ENCODE data around the gene CNPY2. TPM values are rescaled to one million over a fixed set of nuclear protein-coding genes. Genes with fewer than 3 reads are reported as not detected.
A peak's percentile ranks its signal among the peaks of the same experiment; 100 is the strongest.

CNPY2 gene
- total and polyA plus RNA-seq, 4 experiments from 2014 or later = 93.5 to 184 (median 135) TPM

GRCh38 chr12:56299308-56299852 is 16.4 kb downstream of the CNPY2 start:
- Histone ChIP-seq H3K36me3 (ENCODE audit: insufficient read depth, low read length) (peaks cover 4% of the 10 kb centered on the region), H3K9me3 (ENCODE audit: control insufficient read depth in 1 of 2, low read length in 2 of 2) (no peaks in the 10 kb centered on the region), H3K27ac (ENCODE audit: low read depth, low read length) (peak overlapping the region; percentile 99), H3K4me1 (ENCODE audit: insufficient read depth, low read length) (peaks cover 57% of the 10 kb centered on the region), H3K4me3 (ENCODE audit: low read length in 2 of 2) (peak overlapping the region; percentile 79 to 83), H3K27me3 (ENCODE audit: insufficient read depth, low read length) (no peaks in the 10 kb centered on the region)
- intact Hi-C loops (cut with micrococcal nuclease) = loop anchor here (1.0 kb wide), 1 partner anchor 8 kb away; no protein-coding TSS in a partner anchor
- H3K4me1 Mint-ChIP-seq = peaks cover 31 to 67% (median 52%) of the 10 kb centered on the region in 4 donors
- ChIA-PET CTCF (ENCODE audit: partially characterized antibody) (interaction anchor here (1.3 to 1.6 kb wide), 4 partner anchors 17 to 165 kb away, joined by 4 to 6 read pairs (median 6); partner anchors contain the start of genes CNPY2, RNF41 and STAT2), POLR2A (ENCODE audit: partially characterized antibody) (interaction anchor here (0.6 to 2.8 kb wide), 17 partner anchors 8 to 427 kb away, joined by 3 to 11 read pairs (median 4); partner anchors contain the start of genes ANKRD52, CNPY2, ESYT1 and IL23A)
- peak overlapping the region; percentile 95 to 99 (median 98) for H3K27ac Mint-ChIP-seq
- H3K9me3 Mint-ChIP-seq = no peaks in the 10 kb centered on the region
- peak; percentile 38 to 67 (median 49) for DNase-seq
- no peaks in the 10 kb centered on the region for H3K27me3 Mint-ChIP-seq
- peak overlapping the region; percentile 90 to 97 (median 96) for H3K4me3 Mint-ChIP-seq
- peaks cover 0 to 27% of the 10 kb centered on the region in 2 donors for H3K36me3 Mint-ChIP-seq

DNA sequence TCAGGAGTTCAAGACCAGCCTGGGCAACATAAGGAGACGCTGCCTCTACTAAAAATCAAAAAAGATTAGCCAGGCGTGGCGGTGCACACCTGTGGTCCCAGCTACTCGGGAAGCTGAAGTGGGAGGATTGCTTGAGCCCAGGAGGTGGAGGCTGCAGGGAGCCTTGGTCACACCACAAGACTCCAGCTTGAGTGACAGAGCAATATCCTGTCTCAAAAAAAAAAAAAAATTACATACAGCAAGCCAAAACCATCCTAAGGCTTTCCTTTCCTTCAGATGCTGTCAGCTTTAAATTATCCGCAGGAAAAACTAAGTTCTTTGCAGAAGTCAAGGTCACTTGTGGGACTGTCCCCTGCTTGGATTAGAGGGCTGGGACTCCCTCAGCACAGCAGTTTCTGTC is 17.0 kb downstream of the CNPY2 start:
- peaks cover 4% of the 10 kb centered on the region for H3K36me3 ChIP-seq (ENCODE audit: insufficient read depth, low read length)

DNA sequence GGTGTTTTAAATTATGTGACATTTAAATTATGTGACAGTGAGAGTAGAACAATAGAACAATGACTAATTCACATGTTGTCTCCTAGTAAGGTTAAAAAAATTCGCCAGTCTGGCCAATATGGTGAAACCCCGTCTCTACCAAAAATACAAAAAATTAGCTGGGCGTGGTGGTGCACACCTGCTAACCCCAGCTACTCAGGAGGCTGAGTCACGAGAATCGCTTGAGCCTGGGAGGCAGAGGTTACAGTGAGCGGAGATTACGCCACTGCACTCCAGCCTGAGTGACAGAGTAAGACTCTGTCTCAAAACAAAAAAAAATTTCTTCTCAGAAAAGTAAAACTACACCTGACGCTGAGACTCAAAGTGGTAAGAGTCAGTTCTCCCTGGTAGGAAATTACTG is 18.4 kb downstream of the CNPY2 start:
- no peak for DNase-seq
- Mint-ChIP-seq H3K9me3 (no peaks in the 10 kb centered on the region), H3K4me3 (peak overlapping the region in 5 of 8 donors; percentile 19 to 59 (median 28)), H3K36me3 (peaks cover 3 to 35% of the 10 kb centered on the region in 2 donors), H3K4me1 (peaks cover 37 to 78% (median 60%) of the 10 kb centered on the region in 4 donors), H3K27ac (peak overlapping the region in 5 of 7 donors; percentile 47 to 98 (median 79)), H3K27me3 (no peaks in the 10 kb centered on the region)
- ChIA-PET CTCF (ENCODE audit: partially characterized antibody) (interaction anchor here (1.1 to 2.3 kb wide), 6 partner anchors 10 to 108 kb away, joined by 3 to 7 read pairs (median 4); partner anchors contain the start of genes COQ10A, SMARCC2 and STAT2), POLR2A (ENCODE audit: partially characterized antibody) (interaction anchor here (0.7 to 1.5 kb wide), 5 partner anchors 18 to 172 kb away, joined by 3 to 5 read pairs (median 3); partner anchors contain the start of genes CNPY2, COQ10A and TIMELESS)
- Histone ChIP-seq H3K9me3 (ENCODE audit: control insufficient read depth in 1 of 2, low read length in 2 of 2) (no peaks in the 10 kb centered on the region), H3K27me3 (ENCODE audit: insufficient read depth, low read length) (no peaks in the 10 kb centered on the region), H3K27ac (ENCODE audit: low read depth, low read length) (no peak overlapping the region), H3K4me1 (ENCODE audit: insufficient read depth, low read length) (peaks cover 68% of the 10 kb centered on the region), H3K36me3 (ENCODE audit: insufficient read depth, low read length) (peaks cover 6% of the 10 kb centered on the region), H3K4me3 (ENCODE audit: low read length in 2 of 2) (no peak overlapping the region)
- intact Hi-C loops (cut with micrococcal nuclease) = no loop called here

More for the DNA sequence above, 17.0 kb downstream of the CNPY2 start:
- H3K9me3 Mint-ChIP-seq = no peaks in the 10 kb centered on the region
- ChIA-PET CTCF (ENCODE audit: partially characterized antibody) (interaction anchor here (0.9 to 2.3 kb wide), 8 partner anchors 10 to 175 kb away, joined by 3 to 7 read pairs (median 6); partner anchors contain the start of genes CNPY2, RNF41, SMARCC2 and STAT2), POLR2A (ENCODE audit: partially characterized antibody) (interaction anchor here (0.8 to 2.8 kb wide), 14 partner anchors 8 to 427 kb away, joined by 3 to 11 read pairs (median 4); partner anchors contain the start of genes ANKRD52, CNPY2, ESYT1 and IL23A)
- Histone ChIP-seq H3K4me1 (ENCODE audit: insufficient read depth, low read length) (peaks cover 61% of the 10 kb centered on the region), H3K27me3 (ENCODE audit: insufficient read depth, low read length) (no peaks in the 10 kb centered on the region), H3K27ac (ENCODE audit: low read depth, low read length) (peak overlapping the region; percentile 99), H3K9me3 (ENCODE audit: control insufficient read depth in 1 of 2, low read length in 2 of 2) (no peaks in the 10 kb centered on the region), H3K4me3 (ENCODE audit: low read length in 2 of 2) (peak overlapping the region; percentile 79 to 83)
- peaks cover 34 to 71% (median 55%) of the 10 kb centered on the region in 4 donors for H3K4me1 Mint-ChIP-seq
- intact Hi-C loops (cut with micrococcal nuclease) = loop anchor here (1.0 kb wide), 1 partner anchor 8 kb away; no protein-coding TSS in a partner anchor
- DNase-seq = peak in 1 of 5 donors; percentile 8
- H3K4me3 Mint-ChIP-seq = peak overlapping the region; percentile 90 to 97 (median 96)
- H3K27me3 Mint-ChIP-seq = no peaks in the 10 kb centered on the region
- peak overlapping the region; percentile 95 to 99 (median 98) for H3K27ac Mint-ChIP-seq
- peaks cover 0 to 30% of the 10 kb centered on the region in 2 donors for H3K36me3 Mint-ChIP-seq

DNA sequence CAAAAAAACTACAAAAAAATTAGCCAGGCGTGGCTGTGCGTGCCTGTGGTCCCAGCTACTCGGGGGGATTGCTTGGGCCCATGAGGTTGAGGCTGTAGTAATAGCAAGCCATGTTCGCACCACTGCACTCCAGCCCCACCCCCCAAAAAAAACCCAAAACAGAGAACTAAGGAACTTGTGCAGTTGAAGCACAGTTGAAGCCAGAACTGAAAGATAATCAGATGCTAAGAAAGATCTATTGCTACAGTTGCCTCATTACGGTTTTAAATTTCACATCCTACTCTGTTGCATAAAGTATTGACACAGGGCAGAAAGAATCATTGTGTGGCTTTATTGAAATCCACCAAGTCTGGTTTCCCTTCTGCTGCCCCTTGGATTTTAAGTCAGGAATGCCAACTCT is 19.5 kb downstream of the CNPY2 start:
- Mint-ChIP-seq H3K4me1 (peaks cover 38 to 75% (median 57%) of the 10 kb centered on the region in 4 donors), H3K4me3 (peak overlapping the region in 1 of 8 donors; percentile 70), H3K27ac (peak overlapping the region in 6 of 7 donors; percentile 21 to 96 (median 40)), H3K36me3 (peaks cover 4 to 39% of the 10 kb centered on the region in 2 donors), H3K27me3 (no peaks in the 10 kb centered on the region), H3K9me3 (no peaks in the 10 kb centered on the region)
- POLR2A ChIA-PET (ENCODE audit: partially characterized antibody) = interaction anchor here (1.5 kb wide), 1 partner anchor 20 kb away, joined by 5 read pairs; the partner anchor contains the start of gene CNPY2
- peaks cover 66% of the 10 kb centered on the region for H3K4me1 ChIP-seq (ENCODE audit: insufficient read depth, low read length)
- intact Hi-C loops (cut with micrococcal nuclease) = no loop called here
- H3K27me3 ChIP-seq (ENCODE audit: insufficient read depth, low read length) = no peaks in the 10 kb centered on the region
- no peak for DNase-seq
- no peak overlapping the region for H3K4me3 ChIP-seq (ENCODE audit: low read length in 2 of 2)
- H3K36me3 ChIP-seq (ENCODE audit: insufficient read depth, low read length) = peaks cover 9% of the 10 kb centered on the region
- H3K27ac ChIP-seq (ENCODE audit: low read depth, low read length) = no peak overlapping the region
- H3K9me3 ChIP-seq (ENCODE audit: control insufficient read depth in 1 of 2, low read length in 2 of 2) = no peaks in the 10 kb centered on the region
- CTCF ChIA-PET (ENCODE audit: partially characterized antibody) = interaction anchor here (1.2 kb wide), 1 partner anchor 30 kb away, joined by 3 read pairs; the partner anchor contains the start of gene COQ10A

DNA sequence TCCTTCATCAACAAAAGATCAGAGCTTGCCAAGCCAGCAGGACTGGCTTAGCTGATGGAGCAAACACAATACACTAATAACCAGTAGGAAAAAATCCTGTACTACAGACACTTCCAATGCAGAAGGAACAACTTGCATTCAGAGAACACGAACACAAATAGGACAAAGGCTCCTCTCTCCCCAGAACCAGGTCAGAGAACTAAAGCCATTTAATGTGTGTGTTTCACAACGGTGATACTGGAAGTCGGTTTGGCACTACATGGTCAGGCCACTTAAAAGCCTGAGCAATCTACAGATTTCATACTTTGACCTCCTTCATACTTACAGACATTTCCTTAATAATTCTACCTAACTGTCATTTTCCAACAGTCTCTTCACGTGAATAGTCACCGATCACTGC is 22.0 kb downstream of the CNPY2 start:
- Histone ChIP-seq H3K36me3 (ENCODE audit: insufficient read depth, low read length) (peaks cover 14% of the 10 kb centered on the region), H3K27ac (ENCODE audit: low read depth, low read length) (no peak overlapping the region), H3K9me3 (ENCODE audit: control insufficient read depth in 1 of 2, low read length in 2 of 2) (no peaks in the 10 kb centered on the region), H3K27me3 (ENCODE audit: insufficient read depth, low read length) (no peaks in the 10 kb centered on the region), H3K4me3 (ENCODE audit: low read length in 2 of 2) (no peak overlapping the region), H3K4me1 (ENCODE audit: insufficient read depth, low read length) (peaks cover 56% of the 10 kb centered on the region)
- ChIA-PET POLR2A (ENCODE audit: partially characterized antibody) (no interaction called here), CTCF (ENCODE audit: partially characterized antibody) (interaction anchor here (1.0 kb wide), 1 partner anchor 10 kb away, joined by 3 read pairs; no protein-coding TSS in a partner anchor)
- DNase-seq = no peak
- Mint-ChIP-seq H3K4me3 (no peak overlapping the region), H3K36me3 (peaks cover 11 to 34% of the 10 kb centered on the region in 2 donors), H3K27ac (peak overlapping the region in 2 of 7 donors; percentile 16 to 60), H3K27me3 (no peaks in the 10 kb centered on the region), H3K9me3 (no peaks in the 10 kb centered on the region), H3K4me1 (peaks cover 34 to 69% (median 47%) of the 10 kb centered on the region in 4 donors)
- intact Hi-C loops (cut with micrococcal nuclease) = no loop called here

DNA sequence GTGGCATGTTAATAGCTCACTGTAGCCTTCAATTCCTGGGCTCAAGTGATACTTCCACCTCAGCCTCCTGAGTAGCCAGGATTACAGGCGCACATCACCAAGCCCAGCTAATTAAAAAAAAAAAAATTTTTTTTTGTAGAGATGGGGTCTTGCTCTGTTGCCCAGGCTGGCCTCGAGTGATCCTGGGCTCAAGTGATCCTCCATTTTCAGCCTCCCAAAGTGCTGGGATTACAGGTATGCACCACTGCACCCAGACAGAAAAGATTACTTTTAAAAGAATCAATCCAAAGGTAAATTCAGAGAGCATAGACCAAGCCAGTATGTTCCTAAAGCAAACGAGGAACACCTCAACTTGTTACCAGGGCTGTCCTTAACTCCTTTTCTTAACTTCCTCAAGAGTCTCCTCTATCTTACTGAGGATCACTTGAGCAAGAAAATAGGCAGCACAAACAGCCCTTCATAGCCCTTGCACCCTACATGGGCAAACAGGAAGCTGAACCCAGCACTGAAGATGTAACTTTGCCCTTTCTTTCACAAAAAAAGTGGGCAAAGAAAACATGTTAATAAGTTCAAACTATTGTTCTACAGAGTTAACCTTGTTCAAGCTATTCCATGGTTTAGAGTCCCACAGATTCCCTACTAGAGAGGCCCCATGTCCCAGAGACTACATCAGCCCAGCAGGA is 26.9 kb downstream of the CNPY2 start:
- H3K27ac ChIP-seq (ENCODE audit: low read depth, low read length) = no peak overlapping the region
- H3K4me3 ChIP-seq (ENCODE audit: low read length in 2 of 2) = no peak overlapping the region
- H3K4me1 Mint-ChIP-seq = peaks cover 15 to 35% (median 24%) of the 10 kb centered on the region in 4 donors
- peaks cover 26% of the 10 kb centered on the region for H3K36me3 ChIP-seq (ENCODE audit: insufficient read depth, low read length)
- no peaks in the 10 kb centered on the region for H3K9me3 Mint-ChIP-seq
- no peaks in the 10 kb centered on the region for H3K27me3 Mint-ChIP-seq
- peaks cover 23% of the 10 kb centered on the region for H3K4me1 ChIP-seq (ENCODE audit: insufficient read depth, low read length)
- intact Hi-C loops (cut with micrococcal nuclease) = no loop called here
- ChIA-PET CTCF (ENCODE audit: partially characterized antibody) (interaction anchor here (0.6 to 1.5 kb wide), 3 partner anchors 10 to 175 kb away, joined by 3 to 8 read pairs (median 4); no protein-coding TSS in a partner anchor), POLR2A (ENCODE audit: partially characterized antibody) (interaction anchor here (1.0 to 1.5 kb wide), 2 partner anchors 10 to 67 kb away, joined by 3 read pairs; partner anchors contain the start of gene RNF41)
- peaks cover 21 to 36% of the 10 kb centered on the region in 2 donors for H3K36me3 Mint-ChIP-seq
- H3K4me3 Mint-ChIP-seq = no peak overlapping the region
- H3K27me3 ChIP-seq (ENCODE audit: insufficient read depth, low read length) = no peaks in the 10 kb centered on the region
- H3K27ac Mint-ChIP-seq = peak overlapping the region in 2 of 7 donors; percentile 29 to 66
- DNase-seq = no peak
- H3K9me3 ChIP-seq (ENCODE audit: control insufficient read depth in 1 of 2, low read length in 2 of 2) = no peaks in the 10 kb centered on the region
